T-helper 2 cell (primary cell): ENCODE results near the gene PRKN.
"Not testable (repeated sequence)": the region's sequence is repeated elsewhere in the genome, so short reads cannot be mapped to it uniquely, and the experiment has no call there.

Experiments
- DNase-seq, 5 experiments: peaks; one replicate each; pipeline versions ENCODE4 v3.0.0 to v3.0.0-alpha.2; 2012 to 2022

The PRKN gene

DNA sequence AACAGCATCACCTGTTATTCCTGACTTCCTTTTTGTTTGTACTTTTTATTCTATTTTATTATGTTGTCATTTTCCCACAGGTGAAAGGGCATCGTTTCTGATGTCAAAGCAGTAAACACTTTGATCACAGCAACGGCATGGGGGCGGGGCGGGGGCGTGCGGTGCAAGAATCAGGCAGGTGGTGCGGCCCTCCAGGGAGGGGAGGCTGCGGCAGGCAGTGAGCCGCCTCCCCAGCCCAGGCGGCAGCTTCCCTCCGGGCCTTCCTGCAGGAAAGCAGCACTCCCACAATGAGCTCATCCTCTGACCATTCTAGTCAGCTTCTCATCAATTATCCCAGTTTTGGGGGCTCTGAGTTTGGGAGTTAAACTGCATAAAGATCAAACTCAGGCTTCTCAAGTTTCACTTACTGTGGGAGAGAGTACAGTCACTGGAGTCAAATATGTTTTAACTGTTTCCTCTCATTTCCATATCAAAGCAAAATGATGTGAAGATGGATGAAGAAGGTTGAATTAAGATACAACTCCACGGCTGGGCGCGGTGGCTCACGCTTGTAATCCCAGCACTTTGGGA lies 845.3 kb downstream of the PRKN start:
- DNase-seq, result no peak

GRCh38 chr6:161880056-161880455 lies 847.5 kb downstream of the PRKN start:
- no peak for DNase-seq

DNA sequence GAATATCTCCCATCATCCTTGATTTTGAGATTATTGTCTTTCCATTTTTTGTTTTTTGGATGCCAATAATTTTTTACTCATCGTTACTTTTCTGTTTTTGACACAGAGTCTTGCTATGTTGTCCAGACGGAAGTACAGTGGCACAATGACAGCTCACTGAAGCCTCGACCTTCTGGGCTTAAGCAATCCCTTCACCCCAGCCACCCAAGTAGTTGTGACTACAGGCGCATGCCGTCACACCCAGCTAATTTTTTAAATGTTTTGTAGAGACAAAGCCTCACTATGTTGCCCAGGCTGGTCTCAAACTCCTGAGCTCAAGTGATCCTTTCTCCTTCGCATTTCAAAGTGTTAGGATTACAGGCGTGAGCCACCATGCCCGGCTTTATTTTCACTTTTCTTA lies 851.3 kb downstream of the PRKN start:
- DNase-seq, result no peak

- DNase-seq, result no peak
Measured at GRCh38 chr6:161870236-161870901, 857.2 kb downstream of the PRKN start.

- no peak for DNase-seq
Measured at GRCh38 chr6:161869491-161869890, 858.1 kb downstream of the PRKN start.

GRCh38 chr6:161866570-161866969 lies 861.0 kb downstream of the PRKN start:
- DNase-seq, result no peak

GRCh38 chr6:161861061-161861460 lies 866.5 kb downstream of the PRKN start:
- not testable (repeated sequence) for DNase-seq

GRCh38 chr6:161853657-161854056 lies 873.9 kb downstream of the PRKN start:
- no peak for DNase-seq

DNA sequence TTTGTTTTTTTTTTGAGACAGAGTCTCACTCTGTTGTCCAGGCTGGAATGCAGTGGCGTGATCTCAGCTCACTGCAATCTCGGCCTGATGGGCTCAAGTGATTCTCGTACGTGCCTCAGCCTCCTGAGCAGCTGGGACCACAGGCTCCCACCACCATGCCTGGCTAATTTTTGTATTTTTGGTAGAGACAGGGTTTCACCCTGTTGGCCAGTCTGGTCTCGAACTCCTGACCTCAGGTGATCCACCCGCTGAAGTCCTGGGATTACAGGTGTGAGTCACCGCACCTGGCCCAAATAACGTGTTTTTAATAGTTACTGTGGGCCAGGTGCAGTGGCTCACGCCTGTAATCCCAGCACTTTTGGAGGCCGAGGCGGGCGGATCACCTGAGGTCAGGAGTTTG lies 876.1 kb downstream of the PRKN start:
- not testable (repeated sequence) for DNase-seq

DNA sequence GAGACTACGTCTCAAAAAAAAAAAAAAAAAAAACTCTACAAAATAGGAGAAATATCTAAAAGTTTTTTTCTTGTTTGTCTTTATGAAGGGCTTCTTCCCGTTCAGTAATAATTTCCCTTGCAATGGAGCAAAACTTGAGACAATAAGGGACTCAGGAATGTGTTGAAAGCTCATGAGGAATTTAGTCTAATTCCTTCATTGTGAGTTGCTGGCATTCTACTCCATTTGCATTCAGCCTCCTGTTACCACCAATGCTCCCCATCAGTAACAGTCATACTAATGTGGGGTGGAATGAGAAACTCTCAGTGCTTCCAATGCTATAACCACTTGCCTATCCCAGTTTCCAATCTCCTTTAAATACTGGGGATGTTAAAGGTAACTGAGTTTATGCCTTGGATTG lies 877.0 kb downstream of the PRKN start:
- no peak for DNase-seq

DNA sequence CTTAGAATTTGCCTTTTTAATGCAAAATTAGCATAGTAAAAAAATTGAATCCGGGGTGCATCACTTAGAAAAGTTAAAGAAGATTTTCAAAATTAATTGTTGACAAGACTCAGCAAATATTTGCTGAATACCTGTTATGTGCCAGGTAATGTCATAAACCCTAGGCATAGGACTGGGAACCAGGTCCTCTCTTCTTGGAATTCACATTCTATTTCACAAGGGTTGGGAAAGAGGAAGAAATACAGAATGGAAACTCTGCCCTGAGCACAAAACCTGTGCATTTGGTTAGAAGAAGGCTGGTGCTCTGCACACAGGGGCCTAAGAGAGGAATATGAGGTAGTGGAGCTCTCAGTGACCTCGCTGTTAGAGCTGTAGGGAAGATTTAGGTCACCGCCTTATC lies 879.9 kb downstream of the PRKN start:
- DNase-seq, result no peak

GRCh38 chr6:161844804-161845203 lies 882.8 kb downstream of the PRKN start:
- no peak for DNase-seq

- no peak for DNase-seq
Measured at GRCh38 chr6:161843066-161843465, 884.5 kb downstream of the PRKN start.

- DNase-seq, result no peak
Measured at GRCh38 chr6:161840380-161840779, 887.2 kb downstream of the PRKN start.

DNA sequence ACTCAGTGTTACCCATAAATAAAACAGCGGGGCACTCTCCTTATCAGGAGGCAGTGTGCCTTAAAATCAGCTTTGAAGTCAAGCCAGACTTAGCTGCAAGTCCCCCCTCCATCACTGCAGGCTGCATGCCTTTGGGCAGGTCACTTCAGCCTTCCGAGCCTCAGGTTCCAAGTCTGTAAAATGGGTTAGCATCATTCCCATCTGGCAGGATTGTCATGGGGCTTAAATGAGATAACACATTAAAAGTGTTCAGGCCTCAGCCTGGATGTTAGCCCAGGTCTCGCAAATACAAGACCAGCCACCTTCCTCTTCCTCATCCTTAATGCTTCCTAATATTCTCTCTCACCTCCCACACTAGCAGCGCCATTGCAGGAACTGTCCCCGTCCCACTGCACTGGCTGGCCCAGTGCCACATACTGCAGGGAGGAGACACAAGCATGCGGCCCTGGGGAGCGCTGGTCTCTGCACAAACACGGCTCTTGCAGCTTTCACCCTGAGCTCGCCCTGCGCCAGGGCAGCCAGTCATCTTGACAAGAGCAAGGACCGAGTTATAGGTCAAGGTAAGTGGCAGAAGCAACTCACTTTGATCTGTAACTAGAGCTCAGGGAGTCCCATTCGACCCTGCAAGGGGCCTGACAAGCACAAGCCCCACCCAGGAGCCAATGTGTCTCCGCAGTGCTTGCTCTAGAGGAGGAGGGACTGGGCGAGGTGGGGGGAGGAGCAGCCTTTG lies 889.1 kb downstream of the PRKN start:
- no peak for DNase-seq

GRCh38 chr6:161837854-161838253 lies 889.7 kb downstream of the PRKN start:
- DNase-seq, result no peak

DNA sequence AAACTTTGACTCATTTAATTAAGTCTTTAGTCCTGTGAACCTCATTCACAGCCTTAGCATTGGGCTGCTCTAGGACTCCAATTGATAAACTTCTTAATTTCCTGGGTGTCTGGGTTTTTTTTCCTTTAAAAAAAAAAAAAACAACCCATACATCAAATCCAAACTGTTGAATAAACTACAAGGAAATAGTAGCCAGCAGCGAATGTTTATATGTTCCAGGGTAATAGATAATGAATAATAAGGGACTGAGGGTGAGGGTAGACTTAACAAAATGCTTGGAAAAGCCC lies 890.2 kb downstream of the PRKN start:
- DNase-seq, result no peak

DNA sequence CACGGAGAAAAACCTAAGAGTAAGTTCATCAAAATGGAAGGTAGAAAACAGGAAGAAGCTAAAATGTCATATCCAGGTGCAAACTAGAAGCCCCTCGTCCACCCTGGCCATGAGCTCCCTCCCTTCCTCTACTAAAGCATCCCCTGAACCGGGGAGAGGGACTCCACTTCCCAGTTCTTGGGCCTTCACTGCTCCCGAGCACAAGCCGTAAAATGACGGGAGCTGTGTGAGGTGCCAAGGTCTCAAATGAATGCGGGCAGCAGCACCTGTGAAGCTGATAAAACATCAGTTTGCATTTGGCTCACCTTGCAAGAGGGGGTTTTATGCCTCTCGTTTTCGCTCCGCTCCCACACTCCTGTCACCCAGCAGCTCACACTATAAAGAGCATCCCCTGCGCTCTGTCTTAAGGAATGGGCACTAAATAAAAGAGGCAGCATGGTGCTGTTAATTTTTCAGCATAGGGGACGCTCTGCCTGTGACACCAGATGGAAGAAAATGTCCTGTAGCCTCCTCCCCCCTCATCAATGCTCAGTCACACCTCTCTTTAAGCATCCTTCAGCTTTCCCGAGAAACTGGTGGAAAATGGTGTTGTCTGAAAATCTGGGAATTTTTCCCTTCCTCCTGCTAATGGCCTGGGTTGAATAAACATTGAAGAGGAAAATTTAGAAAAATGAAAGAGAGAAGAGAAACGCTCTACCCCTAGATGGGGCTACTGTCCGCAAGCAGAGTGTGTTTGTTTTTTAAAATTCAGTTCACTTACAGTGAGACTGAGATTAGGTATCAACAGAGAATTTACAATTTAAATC lies 890.7 kb downstream of the PRKN start:
- no peak for DNase-seq

GRCh38 chr6:161835500-161836215 lies 891.9 kb downstream of the PRKN start:
- DNase-seq, result no peak

DNA sequence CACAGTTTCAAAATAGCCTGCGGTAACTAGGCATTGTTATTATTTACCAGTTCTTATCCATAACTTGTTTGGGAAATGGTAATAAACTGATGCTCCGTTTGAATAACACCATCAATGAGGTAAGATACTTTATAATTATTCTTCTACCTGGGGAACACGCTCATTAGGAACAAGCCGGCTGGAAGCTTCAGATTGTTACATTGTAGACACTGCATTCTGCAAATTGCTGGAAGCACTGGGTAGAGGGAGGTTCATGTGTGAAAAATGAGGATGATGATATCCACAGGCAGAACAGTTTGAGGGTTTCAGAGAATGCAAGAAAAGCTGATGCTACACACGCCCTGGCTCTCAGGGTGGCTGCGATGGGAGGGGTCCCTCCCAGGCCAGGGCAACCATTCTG lies 893.1 kb downstream of the PRKN start:
- no peak for DNase-seq

- no peak for DNase-seq
Measured at GRCh38 chr6:161833099-161833860, 894.3 kb downstream of the PRKN start.

- DNase-seq, result no peak
Measured at GRCh38 chr6:161832622-161833021, 894.9 kb downstream of the PRKN start.
